GM12878 (cell line): ENCODE measurements around the gene CIDEC.

Experiments
- BCL3 ChIP-seq: IDR thresholded peaks from 2 replicates; pipeline ENCODE4 v1.6.1; 2011; ENCODE audit warnings: borderline replicate concordance, low read depth, mild to moderate bottlenecking, moderate library complexity, low read length; ENCODE audit not compliant: insufficient read depth, poor library complexity, severe bottlenecking
- BHLHE40 ChIP-seq, 2 experiments: fragments of 450-650 bp in 1 of 2; IDR thresholded peaks; 2 replicates each; pipeline ENCODE4 v1.6.1; 2011 to 2017; ENCODE audit warnings: low read depth in 2 of 2, borderline replicate concordance in 1 of 2, improper control_type of control experiment in 1 of 2, low read length in 1 of 2, mild to moderate bottlenecking in 1 of 2
- CTCF ChIP-seq, 3 experiments: IDR thresholded peaks in 2 of 3; conservative IDR thresholded peaks in 1 of 3; 2 replicates each; pipeline ENCODE4 v1.5.1; 2011; ENCODE audit warnings: low read depth in 3 of 3, low read length in 3 of 3, mild to moderate bottlenecking in 3 of 3, control low read depth in 2 of 3, moderate library complexity in 2 of 3, inconsistent platforms in 1 of 3, mixed read lengths in 1 of 3; ENCODE audit not compliant: control insufficient read depth in 2 of 3, insufficient read depth in 1 of 3; ENCODE audit errors: extremely low read depth in 1 of 3
- EP300 ChIP-seq, 2 experiments: fragments of 150-350 bp in 1 of 2; IDR thresholded peaks; 2 replicates each; pipeline ENCODE4 v1.6.1; 2011 to 2012; ENCODE audit warnings: low read depth in 2 of 2, low read length in 2 of 2, borderline replicate concordance in 1 of 2, improper control_type of control experiment in 1 of 2, inconsistent platforms in 1 of 2; ENCODE audit not compliant: control insufficient read depth in 1 of 2
- MTA3 ChIP-seq: IDR thresholded peaks from 2 replicates; pipeline ENCODE4 v1.6.1; 2012; ENCODE audit warnings: low read length, inconsistent platforms, borderline replicate concordance
- POLR2A ChIP-seq: IDR thresholded peaks from 2 replicates; pipeline ENCODE4 v1.6.1; 2011; ENCODE audit warnings: low read depth, mild to moderate bottlenecking, low read length
- RAD21 ChIP-seq: IDR thresholded peaks from 2 replicates; pipeline ENCODE4 v1.6.1; 2011; ENCODE audit warnings: mild to moderate bottlenecking, low read depth, low read length, moderate library complexity; ENCODE audit not compliant: insufficient read depth
- SIN3A ChIP-seq: IDR thresholded peaks from 2 replicates; pipeline ENCODE4 v1.6.1; 2012; ENCODE audit warnings: low read depth, low read length, improper control_type of control experiment
- SP1 ChIP-seq: IDR thresholded peaks from one replicate; pipeline ENCODE4 v1.6.1; 2011; ENCODE audit warnings: low read depth, low read length
- YY1 ChIP-seq: IDR thresholded peaks from 2 replicates; pipeline ENCODE4 v1.6.1; 2011; ENCODE audit warnings: low read depth, mild to moderate bottlenecking, low read length
- ZSCAN29 ChIP-seq: fragments of 450-650 bp; IDR thresholded peaks from 2 replicates; pipeline ENCODE4 v1.6.1; 2017; ENCODE audit warnings: mild to moderate bottlenecking, moderate library complexity

- TF ChIP-seq CTCF (IDR thresholded peaks at IDR 0.05 in 2 of 3, conservative IDR thresholded peaks at IDR 0.05 in 1 of 3; ENCODE audit: control insufficient read depth in 2 of 3, extremely low read depth in 1 of 3, insufficient read depth in 1 of 3, low read depth in 3 of 3, low read length in 3 of 3) = no peak; a peak in 1 of 6 replicates
- no peak for TF ChIP-seq POLR2A
- TF ChIP-seq RAD21 = no peak
- TF ChIP-seq BCL3 = no peak
- no peak for TF ChIP-seq ZSCAN29
- TF ChIP-seq SIN3A = no peak
- no peak for TF ChIP-seq MTA3
- TF ChIP-seq SP1 = no peak
- no peak for TF ChIP-seq BHLHE40 (IDR thresholded peaks at IDR 0.05; ENCODE audit: borderline replicate concordance in 1 of 2, low read depth in 2 of 2, low read length in 1 of 2)
- no peak for TF ChIP-seq EP300 (IDR thresholded peaks at IDR 0.05; ENCODE audit: borderline replicate concordance in 1 of 2, control insufficient read depth in 1 of 2, low read depth in 2 of 2, low read length in 2 of 2)
- no peak for TF ChIP-seq YY1
Observed at GRCh38 chr3:9852528-9852927, 27.5 kb downstream of the CIDEC start.
